ENCODE results near the gene ABCC8. TPM values are rescaled to one million over a fixed set of nuclear protein-coding genes. Genes with fewer than 3 reads are reported as not detected.

Gene ABCC8
- total RNA-seq, 1 experiment from 2014 or later = not detected

DNA sequence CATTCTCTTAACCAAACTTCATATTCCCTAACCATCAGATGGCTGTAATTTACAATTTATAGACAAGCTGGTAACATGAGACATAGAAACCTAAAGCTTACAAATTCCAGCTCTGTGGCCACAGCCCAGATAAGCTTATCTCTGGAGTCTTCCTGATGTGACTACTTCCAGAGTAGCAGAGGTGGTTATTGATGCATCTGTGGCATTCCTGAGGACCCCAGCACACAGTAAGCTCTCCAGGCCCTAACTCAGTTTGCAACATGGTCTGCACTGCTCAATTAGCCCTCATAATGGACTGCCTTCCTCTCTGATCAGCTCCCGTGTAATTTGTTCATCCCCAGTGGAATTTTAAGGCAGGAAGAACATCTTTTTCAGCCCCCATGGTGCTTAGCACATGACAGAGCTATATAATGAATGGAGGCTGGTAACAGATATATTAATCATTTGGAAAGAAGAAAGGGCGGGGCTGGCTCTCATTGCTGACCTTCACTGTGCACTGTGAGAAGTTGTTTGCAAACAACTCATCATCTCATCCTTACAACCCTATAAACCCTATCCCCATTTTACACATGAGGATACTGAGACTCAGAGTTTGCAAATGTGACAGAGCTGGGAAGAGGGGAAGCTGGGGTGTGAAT is 58.1 kb downstream of the ABCC8 start:
- CTCF ChIA-PET = no interaction called here
- POLR2A ChIA-PET (ENCODE audit: unreplicated experiment) = no interaction called here
- Histone ChIP-seq H2AFZ (no peak overlapping the region), H3K9me2 (ENCODE audit: insufficient read depth) (no peaks in the 10 kb centered on the region), H3K27me3 (ENCODE audit: insufficient read depth, low read depth) (peaks cover 98% of the 10 kb centered on the region), H3K4me2 (no peak overlapping the region), H3K9me3 (ENCODE audit: insufficient read depth, low read depth) (no peaks in the 10 kb centered on the region), H3K4me3 (no peak overlapping the region), H3K4me1 (replicated peaks; ENCODE audit: insufficient read depth) (no peaks in the 10 kb centered on the region), H4K20me1 (ENCODE audit: insufficient read depth) (no peaks in the 10 kb centered on the region), H3F3A (ENCODE audit: insufficient read depth, low read depth) (no peaks in the 10 kb centered on the region), H3K79me2 (ENCODE audit: low read depth) (no peaks in the 10 kb centered on the region), H3K27ac (no peak overlapping the region), H3K36me3 (ENCODE audit: low read depth) (no peaks in the 10 kb centered on the region)
- no peak for DNase-seq
- TF ChIP-seq, protein P1, sequence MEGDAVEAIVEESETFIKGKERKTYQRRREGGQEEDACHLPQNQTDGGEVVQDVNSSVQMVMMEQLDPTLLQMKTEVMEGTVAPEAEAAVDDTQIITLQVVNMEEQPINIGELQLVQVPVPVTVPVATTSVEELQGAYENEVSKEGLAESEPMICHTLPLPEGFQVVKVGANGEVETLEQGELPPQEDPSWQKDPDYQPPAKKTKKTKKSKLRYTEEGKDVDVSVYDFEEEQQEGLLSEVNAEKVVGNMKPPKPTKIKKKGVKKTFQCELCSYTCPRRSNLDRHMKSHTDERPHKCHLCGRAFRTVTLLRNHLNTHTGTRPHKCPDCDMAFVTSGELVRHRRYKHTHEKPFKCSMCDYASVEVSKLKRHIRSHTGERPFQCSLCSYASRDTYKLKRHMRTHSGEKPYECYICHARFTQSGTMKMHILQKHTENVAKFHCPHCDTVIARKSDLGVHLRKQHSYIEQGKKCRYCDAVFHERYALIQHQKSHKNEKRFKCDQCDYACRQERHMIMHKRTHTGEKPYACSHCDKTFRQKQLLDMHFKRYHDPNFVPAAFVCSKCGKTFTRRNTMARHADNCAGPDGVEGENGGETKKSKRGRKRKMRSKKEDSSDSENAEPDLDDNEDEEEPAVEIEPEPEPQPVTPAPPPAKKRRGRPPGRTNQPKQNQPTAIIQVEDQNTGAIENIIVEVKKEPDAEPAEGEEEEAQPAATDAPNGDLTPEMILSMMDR (conservative IDR thresholded peaks at IDR 0.05) = no peak
- TF ChIP-seq EZH2 (IDR thresholded peaks at IDR 0.05; ENCODE audit: low read depth) = no peak
- no TSS peak for BruUV-seq (replicated peaks)
- intact Hi-C loops (cut with micrococcal nuclease; ENCODE audit: unreplicated experiment) = no loop called here

DNA sequence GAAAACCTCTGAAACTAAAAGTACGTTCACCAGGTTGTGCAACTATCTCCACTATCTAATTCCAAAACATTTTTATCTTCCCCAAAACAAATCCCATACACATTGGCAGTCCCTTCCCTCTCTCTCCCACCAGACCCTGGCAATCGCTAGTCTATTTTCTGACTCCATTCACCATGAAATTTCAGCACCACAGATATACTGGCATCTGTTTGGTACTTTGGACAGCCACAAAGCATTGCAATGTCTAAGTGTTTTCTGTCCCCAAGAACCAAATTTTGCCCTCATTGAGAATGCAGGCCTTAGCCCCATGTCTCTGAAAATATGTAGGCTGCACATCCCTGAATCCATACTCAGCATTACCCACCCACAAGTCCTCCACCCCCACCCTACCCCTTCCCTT is 60.2 kb downstream of the ABCC8 start:
- TF ChIP-seq, protein P1 (conservative IDR thresholded peaks at IDR 0.05) = no peak
- no peak for TF ChIP-seq EZH2 (IDR thresholded peaks at IDR 0.05; ENCODE audit: low read depth)
- BruUV-seq (replicated peaks) = no TSS peak
- H3F3A ChIP-seq (ENCODE audit: insufficient read depth, low read depth) = no peaks in the 10 kb centered on the region

DNA sequence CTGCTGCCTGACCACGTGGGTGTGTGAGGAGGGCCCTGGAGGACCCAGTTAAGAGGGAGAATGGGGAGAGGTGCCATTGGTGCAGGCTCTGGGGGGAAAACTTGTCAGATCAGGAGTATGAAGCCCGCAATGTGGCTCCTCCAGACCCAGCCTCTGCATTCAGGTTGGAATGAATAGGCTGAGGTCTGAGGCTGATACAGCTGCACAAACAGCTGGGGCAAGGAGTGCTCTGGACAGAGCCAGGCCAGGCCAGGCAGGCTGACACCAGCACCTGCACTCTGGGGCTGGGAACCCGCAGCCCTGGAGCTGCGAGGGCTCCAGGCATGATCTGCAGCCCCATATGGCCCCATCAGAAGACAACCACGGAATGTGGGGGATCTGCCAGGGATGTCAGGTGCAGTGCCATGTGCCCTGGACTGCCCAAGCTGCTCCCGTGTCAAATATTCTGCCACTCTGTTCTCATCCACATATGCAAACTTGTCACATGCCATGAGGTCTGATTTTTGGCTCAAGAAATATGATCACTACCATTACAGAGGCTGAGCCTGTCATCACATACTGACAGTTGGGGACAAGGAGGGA is 61.0 kb downstream of the ABCC8 start:
- no peak overlapping the region for H2AFZ ChIP-seq
- no peaks in the 10 kb centered on the region for H3K36me3 ChIP-seq (ENCODE audit: low read depth)
- no peak overlapping the region for H3K27ac ChIP-seq
- no peaks in the 10 kb centered on the region for H3F3A ChIP-seq (ENCODE audit: insufficient read depth, low read depth)
- TF ChIP-seq, protein P1 (conservative IDR thresholded peaks at IDR 0.05) = no peak
- TF ChIP-seq EZH2 (IDR thresholded peaks at IDR 0.05; ENCODE audit: low read depth) = no peak
- H4K20me1 ChIP-seq (ENCODE audit: insufficient read depth) = no peaks in the 10 kb centered on the region
- intact Hi-C loops (cut with micrococcal nuclease; ENCODE audit: unreplicated experiment) = no loop called here
- H3K9me3 ChIP-seq (ENCODE audit: insufficient read depth, low read depth) = no peaks in the 10 kb centered on the region
- peaks cover 95% of the 10 kb centered on the region for H3K27me3 ChIP-seq (ENCODE audit: insufficient read depth, low read depth)
- BruUV-seq (replicated peaks) = no TSS peak
- no peaks in the 10 kb centered on the region for H3K9me2 ChIP-seq (ENCODE audit: insufficient read depth)
- no peak overlapping the region for H3K4me3 ChIP-seq
- H3K4me1 ChIP-seq (replicated peaks; ENCODE audit: insufficient read depth) = no peaks in the 10 kb centered on the region
- DNase-seq = no peak
- POLR2A ChIA-PET (ENCODE audit: unreplicated experiment) = no interaction called here
- no peak overlapping the region for H3K4me2 ChIP-seq
- H3K79me2 ChIP-seq (ENCODE audit: low read depth) = no peaks in the 10 kb centered on the region
- CTCF ChIA-PET = no interaction called here

More for the DNA sequence above, 60.2 kb downstream of the ABCC8 start:
- H2AFZ ChIP-seq = no peak overlapping the region
- no peak overlapping the region for H3K4me3 ChIP-seq
- peaks cover 95% of the 10 kb centered on the region for H3K27me3 ChIP-seq (ENCODE audit: insufficient read depth, low read depth)
- POLR2A ChIA-PET (ENCODE audit: unreplicated experiment) = no interaction called here
- H3K4me1 ChIP-seq (replicated peaks; ENCODE audit: insufficient read depth) = no peaks in the 10 kb centered on the region
- CTCF ChIA-PET = no interaction called here
- H3K9me2 ChIP-seq (ENCODE audit: insufficient read depth) = no peaks in the 10 kb centered on the region
- H3K36me3 ChIP-seq (ENCODE audit: low read depth) = no peaks in the 10 kb centered on the region
- H4K20me1 ChIP-seq (ENCODE audit: insufficient read depth) = no peaks in the 10 kb centered on the region
- DNase-seq = no peak
- no peaks in the 10 kb centered on the region for H3K79me2 ChIP-seq (ENCODE audit: low read depth)
- no peaks in the 10 kb centered on the region for H3K9me3 ChIP-seq (ENCODE audit: insufficient read depth, low read depth)
- H3K27ac ChIP-seq = no peak overlapping the region
- no peak overlapping the region for H3K4me2 ChIP-seq
- intact Hi-C loops (cut with micrococcal nuclease; ENCODE audit: unreplicated experiment) = no loop called here
